SK-N-SH (cell line): ENCODE measurements around the gene TM7SF3. TPM values are rescaled to one million over a fixed set of nuclear protein-coding genes. Genes with fewer than 3 reads are reported as not detected.

Source experiments
- CTCF ChIA-PET: fragments of 300-600, 350-600 bp; formaldehyde crosslinking; extraction: SDS; loops from one replicate; lab custom pipeline; 2021; lab: Yijun Ruan, JAX
- POLR2A ChIA-PET: fragments of 350-600 bp; sonication (Branson Sonifier 250); formaldehyde crosslinking; extraction: SDS; loops from one replicate; lab custom pipeline; 2020; ENCODE audit warnings: antibody characterized with exemption, inconsistent platforms; lab: Yijun Ruan, JAX
- DNase-seq: peaks from one replicate; pipeline ENCODE4 v3.0.0; 2012
- H2AFZ ChIP-seq: fragments of 200-600 bp; sonication (generic); 2 replicates; pipeline ENCODE4 v1.8.1; 2016; ENCODE audit warnings: antibody characterized with exemption, mild to moderate bottlenecking, low read depth
- H3F3A ChIP-seq: fragments of 200-600 bp; sonication (generic); replicated peaks from 2 replicates; pipeline ENCODE3; 2016; ENCODE audit warnings: antibody characterized with exemption, mild to moderate bottlenecking; ENCODE audit not compliant: insufficient read depth
- H3K27ac ChIP-seq, 2 experiments: fragments of 200-500 bp in 1 of 2; fragments of 200-600 bp in 1 of 2; sonication (Bioruptor generic) in 1 of 2; sonication (generic), shearing (Covaris generic) in 1 of 2; 2 replicates each; pipeline versions ENCODE4 v1.5.1 to v1.6.1; 2014 to 2016; ENCODE audit warnings: low read depth in 2 of 2, inconsistent platforms in 1 of 2, low read length in 1 of 2, mild to moderate bottlenecking in 1 of 2, mixed read lengths in 1 of 2
- H3K27me3 ChIP-seq: fragments of 200-600 bp; sonication (generic), shearing (Covaris generic); 2 replicates; pipeline ENCODE4 v1.6.1; 2016; ENCODE audit warnings: mixed run types; ENCODE audit not compliant: insufficient read depth
- H3K36me3 ChIP-seq, 2 experiments: fragments of 200-500 bp in 1 of 2; fragments of 200-600 bp in 1 of 2; sonication (Bioruptor generic) in 1 of 2; sonication (generic) in 1 of 2; replicated peaks in 1 of 2; 2 replicates each; pipeline versions ENCODE3 to v1.5.1; 2014 to 2016; ENCODE audit warnings: low read length in 1 of 2, mild to moderate bottlenecking in 1 of 2; ENCODE audit not compliant: insufficient read depth in 2 of 2, control insufficient read depth in 1 of 2
- H3K4me1 ChIP-seq, 2 experiments: fragments of 200-500 bp in 1 of 2; fragments of 200-600 bp in 1 of 2; sonication (Bioruptor generic) in 1 of 2; sonication (generic), shearing (Covaris generic) in 1 of 2; 2 replicates each; pipeline versions ENCODE4 v1.5.1 to v1.6.1; 2014 to 2016; ENCODE audit warnings: low read depth in 1 of 2, low read length in 1 of 2, mixed run types in 1 of 2; ENCODE audit not compliant: insufficient read depth in 2 of 2, control insufficient read depth in 1 of 2
- H3K4me2 ChIP-seq: fragments of 200-600 bp; sonication (generic), shearing (Covaris generic); 2 replicates; pipeline ENCODE4 v1.6.1; 2017; ENCODE audit warnings: mixed run types
- H3K4me3 ChIP-seq, 2 experiments: fragments of 200-500 bp in 1 of 2; fragments of 200-600 bp in 1 of 2; sonication (Bioruptor generic) in 1 of 2; sonication (generic), shearing (Covaris generic) in 1 of 2; 2 replicates each; pipeline versions ENCODE4 v1.5.1 to v1.8.1; 2014 to 2016; ENCODE audit warnings: low read depth in 2 of 2, inconsistent platforms in 1 of 2, low read length in 1 of 2, mild to moderate bottlenecking in 1 of 2, mixed read lengths in 1 of 2, moderate library complexity in 1 of 2
- H3K79me2 ChIP-seq: fragments of 200-600 bp; sonication (generic); 2 replicates; pipeline ENCODE4 v1.8.1; 2017; ENCODE audit warnings: mild to moderate bottlenecking; ENCODE audit not compliant: insufficient read depth
- H3K9ac ChIP-seq: fragments of 200-600 bp; sonication (generic); 2 replicates; pipeline ENCODE4 v1.6.1; 2017; ENCODE audit warnings: mixed run types
- H3K9me2 ChIP-seq: fragments of 200-600 bp; sonication (generic); 2 replicates; pipeline ENCODE4 v1.6.1; 2017; ENCODE audit warnings: mixed run types
- H3K9me3 ChIP-seq: fragments of 200-600 bp; sonication (generic); 2 replicates; pipeline ENCODE4 v1.6.1; 2017; ENCODE audit warnings: mixed run types, mild to moderate bottlenecking, moderate library complexity
- H4K20me1 ChIP-seq: fragments of 200-600 bp; sonication (generic); 2 replicates; pipeline ENCODE4 v1.6.1; 2017; ENCODE audit warnings: mild to moderate bottlenecking, mixed run types; ENCODE audit not compliant: insufficient read depth
- EP300 ChIP-seq, 2 experiments: IDR thresholded peaks; 2 replicates each; pipeline versions ENCODE4 v1.4.0 to v1.6.1; 2012; ENCODE audit warnings: borderline replicate concordance in 1 of 2, low read depth in 1 of 2, low read length in 1 of 2
- IRF3 ChIP-seq: fragments of 150-350 bp; IDR thresholded peaks from 2 replicates; pipeline ENCODE4 v1.6.1; 2016; ENCODE audit warnings: mild to moderate bottlenecking, low read depth, low read length
- MAX ChIP-seq: IDR thresholded peaks from 2 replicates; pipeline ENCODE4 v1.4.0; 2012; ENCODE audit warnings: low read depth
- MEF2A ChIP-seq: IDR thresholded peaks from 2 replicates; pipeline ENCODE4 v1.4.0; 2012; ENCODE audit warnings: low read depth, borderline replicate concordance
- PBX3 ChIP-seq: IDR thresholded peaks from 2 replicates; pipeline ENCODE4; 2012
- POLR2AphosphoS5 ChIP-seq: IDR thresholded peaks from 2 replicates; pipeline ENCODE4 v1.6.1; 2012; ENCODE audit warnings: low read depth, low read length
- REST ChIP-seq: IDR thresholded peaks from 2 replicates; pipeline ENCODE4 v1.6.1; 2012; ENCODE audit warnings: mild to moderate bottlenecking, low read depth, low read length, moderate library complexity
- SMC3 ChIP-seq: IDR thresholded peaks from 2 replicates; pipeline ENCODE4 v1.6.1; 2012; ENCODE audit warnings: low read depth, low read length, improper control_type of control experiment
- TCF12 ChIP-seq: IDR thresholded peaks from 2 replicates; pipeline ENCODE4 v1.4.0; 2012
- WGBS: methylation state at CpG from one replicate; pipeline ENCODE4 v1.1.6; 2017; ENCODE audit warnings: low lambda C conversion rate; 5-methylcytosine and 5-hydroxymethylcytosine counted together
- polyA plus RNA-seq, 3 experiments: library from polyadenylated mRNA; depleted of rRNA; stranded (reverse); fragments of >200 nt; gene quantifications; 2 replicates each; pipeline ENCODE4 v1.2.3, GENCODE V29; 2012
- TF ChIP-seq, protein P1 (sequence below): fragments of 200-600 bp; sonication (generic); IDR thresholded peaks from 2 replicates; pipeline ENCODE4 v1.6.1; 2017; ENCODE audit warnings: antibody characterized with exemption, mild to moderate bottlenecking, moderate library complexity

TM7SF3 gene
- polyA plus RNA-seq, 1 of the 3 experiments (the other 2 are of a cell fraction): 72.1 TPM

DNA sequence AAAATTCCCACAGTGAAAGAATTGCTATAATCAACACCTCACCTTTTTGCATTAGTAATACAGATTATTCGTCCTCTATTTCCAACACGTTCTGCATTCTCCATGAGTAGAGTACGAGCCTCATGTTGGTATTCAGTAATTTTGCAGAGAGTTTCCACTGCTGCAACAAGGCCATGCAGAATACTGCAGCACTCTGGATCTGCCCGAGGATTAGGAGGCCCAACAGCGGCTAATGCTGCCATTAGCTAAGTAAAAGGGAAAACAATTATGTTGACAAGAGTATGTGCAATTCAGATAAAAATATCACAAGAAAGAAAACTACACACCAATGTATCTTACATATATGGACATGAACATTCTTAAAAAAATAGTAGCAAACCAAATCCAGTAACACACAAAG is 85.5 kb downstream of the TM7SF3 start:
- H3K4me2 ChIP-seq: no peak overlapping the region
- no peak overlapping the region for H3K27ac ChIP-seq
- no peak overlapping the region for H3K4me3 ChIP-seq
- no peaks in the 10 kb centered on the region for H3K9me3 ChIP-seq
- H3K4me1 ChIP-seq: no peaks in the 10 kb centered on the region
- H3K9ac ChIP-seq: no peak overlapping the region
- H2AFZ ChIP-seq: no peak overlapping the region
- no peaks in the 10 kb centered on the region for H4K20me1 ChIP-seq
- POLR2A ChIA-PET: no interaction called here
- H3K27me3 ChIP-seq: no peaks in the 10 kb centered on the region
- peaks cover 70 to 75% of the 10 kb centered on the region in 2 experiments for H3K36me3 ChIP-seq
- TF ChIP-seq MAX (no peak), POLR2AphosphoS5 (no peak), SMC3 (no peak), PBX3 (no peak), EP300 (IDR thresholded peaks at IDR 0.05; ENCODE audit: borderline replicate concordance in 1 of 2, low read depth in 1 of 2, low read length in 1 of 2) (no peak), IRF3 (no peak), REST (no peak), TCF12 (no peak), MEF2A (no peak)
- TF ChIP-seq, protein P1, sequence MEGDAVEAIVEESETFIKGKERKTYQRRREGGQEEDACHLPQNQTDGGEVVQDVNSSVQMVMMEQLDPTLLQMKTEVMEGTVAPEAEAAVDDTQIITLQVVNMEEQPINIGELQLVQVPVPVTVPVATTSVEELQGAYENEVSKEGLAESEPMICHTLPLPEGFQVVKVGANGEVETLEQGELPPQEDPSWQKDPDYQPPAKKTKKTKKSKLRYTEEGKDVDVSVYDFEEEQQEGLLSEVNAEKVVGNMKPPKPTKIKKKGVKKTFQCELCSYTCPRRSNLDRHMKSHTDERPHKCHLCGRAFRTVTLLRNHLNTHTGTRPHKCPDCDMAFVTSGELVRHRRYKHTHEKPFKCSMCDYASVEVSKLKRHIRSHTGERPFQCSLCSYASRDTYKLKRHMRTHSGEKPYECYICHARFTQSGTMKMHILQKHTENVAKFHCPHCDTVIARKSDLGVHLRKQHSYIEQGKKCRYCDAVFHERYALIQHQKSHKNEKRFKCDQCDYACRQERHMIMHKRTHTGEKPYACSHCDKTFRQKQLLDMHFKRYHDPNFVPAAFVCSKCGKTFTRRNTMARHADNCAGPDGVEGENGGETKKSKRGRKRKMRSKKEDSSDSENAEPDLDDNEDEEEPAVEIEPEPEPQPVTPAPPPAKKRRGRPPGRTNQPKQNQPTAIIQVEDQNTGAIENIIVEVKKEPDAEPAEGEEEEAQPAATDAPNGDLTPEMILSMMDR: no peak
- WGBS: 96% methylated on average over 5 of the region's 5 CpGs
- CTCF ChIA-PET: interaction anchor here (1.0 to 1.4 kb wide), 2 partner anchors 10 to 43 kb away, joined by 3 read pairs; no protein-coding TSS in a partner anchor
- H3K79me2 ChIP-seq: peaks cover 15% of the 10 kb centered on the region
- peaks cover 3% of the 10 kb centered on the region for H3F3A ChIP-seq
- no peaks in the 10 kb centered on the region for H3K9me2 ChIP-seq
- no peak for DNase-seq

Other genes starting within 250 kb of the TM7SF3 start
- 2.3 and 3.0 TPM in 2 replicates for gene ITPR2, start 181.2 kb downstream of the TM7SF3 start, polyA plus RNA-seq (2012; rRNA removed)
- gene INTS13, start 76.4 kb downstream of the TM7SF3 start, polyA plus RNA-seq (2012; rRNA removed): 7.2 and 9.7 TPM in 2 replicates
- gene FGFR1OP2, start 75.9 kb downstream of the TM7SF3 start, polyA plus RNA-seq (2012; rRNA removed): 20.6 and 21.7 TPM in 2 replicates
- 13.9 and 19.4 TPM in 2 replicates for gene MED21, start 8.2 kb upstream of the TM7SF3 start, polyA plus RNA-seq (2012; rRNA removed)
- not detected in 2 replicates for gene C12orf71, start 68.2 kb upstream of the TM7SF3 start, polyA plus RNA-seq (2012; rRNA removed)
- gene STK38L, start 229.9 kb upstream of the TM7SF3 start, polyA plus RNA-seq (2012; rRNA removed): 4.7 and 5.7 TPM in 2 replicates